ENCODE results near the gene FMN2.

- no peak for TF ChIP-seq POLR2A (IDR thresholded peaks at IDR 0.05)
- no peak for TF ChIP-seq CTCF (IDR thresholded peaks at IDR 0.05)
Measured at GRCh38 chr1:240496356-240496755, 404.7 kb downstream of the FMN2 start.
